GM12892 (cell line): ENCODE measurements around the gene DNASE2B.

Experiments
- POLR2A ChIP-seq: IDR thresholded peaks from 2 replicates; pipeline ENCODE4 v1.6.1; 2011; ENCODE audit warnings: low read depth, low read length, control low read depth
- POLR2AphosphoS5 ChIP-seq: IDR thresholded peaks from 2 replicates; pipeline ENCODE4 v1.6.1; 2011; ENCODE audit warnings: low read depth, low read length, control low read depth
- TAF1 ChIP-seq: IDR thresholded peaks from 2 replicates; pipeline ENCODE4 v1.6.1; 2011; ENCODE audit warnings: low read depth, mild to moderate bottlenecking, control low read depth, low read length, borderline replicate concordance

- TF ChIP-seq POLR2A: no peak
- TF ChIP-seq POLR2AphosphoS5: no peak
- no peak for TF ChIP-seq TAF1
Observed at GRCh38 chr1:84426376-84426775, 28.1 kb downstream of the DNASE2B start.
